Breast epithelium (tissue), 4 donors: Measurements from ENCODE around the gene DCLK1. TPM values are rescaled to one million over a fixed set of nuclear protein-coding genes. Genes with fewer than 3 reads are reported as not detected.

ENCODE experiments used
- DNase-seq, 2 donors: peaks; one replicate each; pipeline ENCODE4 v3.0.0-alpha.2; 2019; ENCODE audit warnings: low spot score in 2 of 2
- H3K27ac ChIP-seq, 2 donors: fragments of 200-600 bp; sonication (generic) in 1 of 2; one replicate each; pipeline ENCODE4 v1.5.1; 2016 to 2019; ENCODE audit warnings: mild to moderate bottlenecking in 1 of 2
- H3K27me3 ChIP-seq, 2 donors: fragments of 200-600 bp; sonication (generic) in 1 of 2; one replicate each; pipeline versions ENCODE4 v1.5.1 to v1.6.0; 2017 to 2019; ENCODE audit warnings: control low read depth in 1 of 2, mild to moderate bottlenecking in 1 of 2
- H3K36me3 ChIP-seq: fragments of 200-600 bp; one replicate; pipeline ENCODE4 v1.5.1; 2019
- H3K4me1 ChIP-seq, 2 donors: fragments of 200-600 bp; sonication (generic); one replicate each; pipeline ENCODE4 v1.5.1; 2016 to 2019; ENCODE audit warnings: control low read depth in 1 of 2
- H3K4me3 ChIP-seq, 3 donors: fragments of 200-600 bp; sonication (generic); 1 replicate in 2 of 3; 2 replicates in 1 of 3; pipeline ENCODE4 v1.5.1; 2016 to 2019; ENCODE audit warnings: mild to moderate bottlenecking in 3 of 3, moderate library complexity in 2 of 3
- H3K9me3 ChIP-seq, 2 donors: fragments of 200-600 bp; sonication (generic) in 1 of 2; one replicate each; pipeline ENCODE4 v1.5.1; 2016 to 2019; ENCODE audit warnings: control low read depth in 1 of 2
- CTCF ChIP-seq, 3 donors: fragments of 450-650 bp; IDR thresholded peaks; one replicate each; pipeline ENCODE4 v1.5.1; 2016 to 2017; ENCODE audit warnings: antibody characterized with exemption in 3 of 3, mild to moderate bottlenecking in 3 of 3, moderate library complexity in 3 of 3
- POLR2A ChIP-seq: fragments of 450-650 bp; IDR thresholded peaks from one replicate; pipeline ENCODE4 v1.6.1; 2016; ENCODE audit warnings: antibody characterized with exemption, mild to moderate bottlenecking, moderate library complexity
- POLR2AphosphoS5 ChIP-seq, 3 donors: sonication (generic); formaldehyde crosslinking; IDR thresholded peaks; one replicate each; pipeline ENCODE4 v1.6.1; 2017; ENCODE audit warnings: antibody characterized with exemption in 3 of 3
- intact Hi-C: fragments of 100-400 bp; cut with DNase I; formaldehyde crosslinking; loops from one replicate; pipeline ENCODE4 v1.15.1; 2023; ENCODE audit warnings: low total_unique reads
- total RNA-seq, 3 donors: library from RNA; depleted of rRNA; stranded (reverse); fragments of >200 nt; gene quantifications; one replicate each; pipeline ENCODE4 v1.1.0, GENCODE V29; 2016

DCLK1 gene
- total RNA-seq, 3 donors from 2014 or later: 21.2 to 158 (median 28.2) TPM

GRCh38 chr13:35856721-35857364 is 274.3 kb downstream of the DCLK1 start:
- intact Hi-C loops: no loop called here
- TF ChIP-seq CTCF (IDR thresholded peaks at IDR 0.05) (no peak), POLR2A (no peak), POLR2AphosphoS5 (IDR thresholded peaks at IDR 0.05) (no peak)
- Histone ChIP-seq H3K27me3 (no peaks in the 10 kb centered on the region), H3K4me3 (no peak overlapping the region), H3K9me3 (no peaks in the 10 kb centered on the region), H3K36me3 (no peaks in the 10 kb centered on the region), H3K4me1 (no peaks in the 10 kb centered on the region), H3K27ac (peak overlapping the region in 1 of 2 donors; percentile 74)
- DNase-seq: no peak

GRCh38 chr13:35856084-35856483 is 275.1 kb downstream of the DCLK1 start:
- H3K9me3 ChIP-seq: no peaks in the 10 kb centered on the region
- DNase-seq: no peak
- no peaks in the 10 kb centered on the region for H3K27me3 ChIP-seq
- intact Hi-C loops: no loop called here
- no peak overlapping the region for H3K4me3 ChIP-seq
- no peaks in the 10 kb centered on the region for H3K36me3 ChIP-seq
- H3K4me1 ChIP-seq: no peaks in the 10 kb centered on the region
- TF ChIP-seq POLR2A (no peak), POLR2AphosphoS5 (IDR thresholded peaks at IDR 0.05) (no peak), CTCF (IDR thresholded peaks at IDR 0.05) (no peak)
- H3K27ac ChIP-seq: peak overlapping the region in 1 of 2 donors; percentile 43

GRCh38 chr13:35855531-35856019 is 275.6 kb downstream of the DCLK1 start:
- no peaks in the 10 kb centered on the region for H3K27me3 ChIP-seq
- peak overlapping the region in 1 of 2 donors; percentile 43 for H3K27ac ChIP-seq
- no peak for TF ChIP-seq POLR2A
- TF ChIP-seq CTCF (IDR thresholded peaks at IDR 0.05): no peak
- no peak for TF ChIP-seq POLR2AphosphoS5 (IDR thresholded peaks at IDR 0.05)
- intact Hi-C loops: no loop called here
- H3K4me1 ChIP-seq: no peaks in the 10 kb centered on the region
- peak overlapping the region in 2 of 3 donors; percentile 17 to 20 for H3K4me3 ChIP-seq
- H3K36me3 ChIP-seq: no peaks in the 10 kb centered on the region
- H3K9me3 ChIP-seq: no peaks in the 10 kb centered on the region
- no peak for DNase-seq

- Histone ChIP-seq H3K27me3 (no peaks in the 10 kb centered on the region), H3K4me3 (peak overlapping the region in 1 of 3 donors; percentile 20), H3K27ac (no peak overlapping the region), H3K36me3 (no peaks in the 10 kb centered on the region), H3K4me1 (no peaks in the 10 kb centered on the region), H3K9me3 (no peaks in the 10 kb centered on the region)
- DNase-seq: no peak
- intact Hi-C loops: no loop called here
- TF ChIP-seq CTCF (IDR thresholded peaks at IDR 0.05) (no peak), POLR2A (no peak)
Observed at GRCh38 chr13:35854286-35854685, 276.9 kb downstream of the DCLK1 start.

GRCh38 chr13:35851881-35852280 is 279.3 kb downstream of the DCLK1 start:
- Histone ChIP-seq H3K36me3 (no peaks in the 10 kb centered on the region), H3K27me3 (no peaks in the 10 kb centered on the region), H3K4me1 (no peaks in the 10 kb centered on the region), H3K4me3 (peak overlapping the region in 1 of 3 donors; percentile 20), H3K9me3 (no peaks in the 10 kb centered on the region), H3K27ac (no peak overlapping the region)
- no peak for TF ChIP-seq POLR2A
- DNase-seq: no peak
- intact Hi-C loops: no loop called here
